ENCODE data around the gene NPHS1. TPM values are rescaled to one million over a fixed set of nuclear protein-coding genes. Genes with fewer than 3 reads are reported as not detected.

NPHS1 gene
- total and polyA plus RNA-seq, 9 of the 15 experiments (the other 6 are each of a cell fraction or from before 2014, with no cell fraction given) = 0.01 to 0.28 (median 0.14) TPM; not detected in 5

DNA sequence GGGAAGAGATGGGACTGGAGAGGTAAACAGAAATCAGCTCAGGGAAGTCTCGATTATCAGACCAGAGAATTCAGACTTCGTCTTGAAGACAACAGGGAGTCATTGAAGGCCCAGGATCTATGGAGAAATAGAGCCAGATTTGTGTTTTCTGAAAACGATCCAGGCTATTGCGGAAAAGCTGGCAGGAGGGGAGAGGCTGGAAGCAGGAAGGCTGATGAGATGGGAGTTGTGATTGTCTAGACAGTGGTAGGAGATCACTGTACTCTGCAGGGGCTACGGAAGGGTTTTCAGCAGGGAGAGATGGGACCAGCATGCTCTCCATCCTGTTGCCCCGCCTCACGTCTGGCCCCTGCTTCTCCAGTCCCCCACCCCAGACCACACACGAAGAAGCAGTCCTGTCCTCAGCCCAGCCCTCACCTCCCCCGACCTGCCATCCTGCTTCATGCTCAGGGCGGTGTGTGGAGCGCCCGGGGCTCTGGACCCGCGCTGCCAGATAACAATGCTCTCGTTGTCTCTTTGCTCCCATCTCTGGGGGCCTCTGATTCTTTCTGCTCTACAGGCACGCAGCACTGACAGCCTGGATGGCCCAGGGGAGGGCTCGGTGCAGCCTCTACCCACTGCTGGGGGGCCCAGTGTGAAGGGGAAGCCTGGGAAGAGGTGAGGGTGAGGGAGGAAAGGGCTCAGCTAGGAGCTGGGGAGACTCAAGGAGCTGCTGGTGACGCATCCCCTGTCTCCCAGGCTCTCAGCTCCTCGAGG lies 75.0 kb downstream of the NPHS1 start (continued):
- TF ChIP-seq, protein P1, sequence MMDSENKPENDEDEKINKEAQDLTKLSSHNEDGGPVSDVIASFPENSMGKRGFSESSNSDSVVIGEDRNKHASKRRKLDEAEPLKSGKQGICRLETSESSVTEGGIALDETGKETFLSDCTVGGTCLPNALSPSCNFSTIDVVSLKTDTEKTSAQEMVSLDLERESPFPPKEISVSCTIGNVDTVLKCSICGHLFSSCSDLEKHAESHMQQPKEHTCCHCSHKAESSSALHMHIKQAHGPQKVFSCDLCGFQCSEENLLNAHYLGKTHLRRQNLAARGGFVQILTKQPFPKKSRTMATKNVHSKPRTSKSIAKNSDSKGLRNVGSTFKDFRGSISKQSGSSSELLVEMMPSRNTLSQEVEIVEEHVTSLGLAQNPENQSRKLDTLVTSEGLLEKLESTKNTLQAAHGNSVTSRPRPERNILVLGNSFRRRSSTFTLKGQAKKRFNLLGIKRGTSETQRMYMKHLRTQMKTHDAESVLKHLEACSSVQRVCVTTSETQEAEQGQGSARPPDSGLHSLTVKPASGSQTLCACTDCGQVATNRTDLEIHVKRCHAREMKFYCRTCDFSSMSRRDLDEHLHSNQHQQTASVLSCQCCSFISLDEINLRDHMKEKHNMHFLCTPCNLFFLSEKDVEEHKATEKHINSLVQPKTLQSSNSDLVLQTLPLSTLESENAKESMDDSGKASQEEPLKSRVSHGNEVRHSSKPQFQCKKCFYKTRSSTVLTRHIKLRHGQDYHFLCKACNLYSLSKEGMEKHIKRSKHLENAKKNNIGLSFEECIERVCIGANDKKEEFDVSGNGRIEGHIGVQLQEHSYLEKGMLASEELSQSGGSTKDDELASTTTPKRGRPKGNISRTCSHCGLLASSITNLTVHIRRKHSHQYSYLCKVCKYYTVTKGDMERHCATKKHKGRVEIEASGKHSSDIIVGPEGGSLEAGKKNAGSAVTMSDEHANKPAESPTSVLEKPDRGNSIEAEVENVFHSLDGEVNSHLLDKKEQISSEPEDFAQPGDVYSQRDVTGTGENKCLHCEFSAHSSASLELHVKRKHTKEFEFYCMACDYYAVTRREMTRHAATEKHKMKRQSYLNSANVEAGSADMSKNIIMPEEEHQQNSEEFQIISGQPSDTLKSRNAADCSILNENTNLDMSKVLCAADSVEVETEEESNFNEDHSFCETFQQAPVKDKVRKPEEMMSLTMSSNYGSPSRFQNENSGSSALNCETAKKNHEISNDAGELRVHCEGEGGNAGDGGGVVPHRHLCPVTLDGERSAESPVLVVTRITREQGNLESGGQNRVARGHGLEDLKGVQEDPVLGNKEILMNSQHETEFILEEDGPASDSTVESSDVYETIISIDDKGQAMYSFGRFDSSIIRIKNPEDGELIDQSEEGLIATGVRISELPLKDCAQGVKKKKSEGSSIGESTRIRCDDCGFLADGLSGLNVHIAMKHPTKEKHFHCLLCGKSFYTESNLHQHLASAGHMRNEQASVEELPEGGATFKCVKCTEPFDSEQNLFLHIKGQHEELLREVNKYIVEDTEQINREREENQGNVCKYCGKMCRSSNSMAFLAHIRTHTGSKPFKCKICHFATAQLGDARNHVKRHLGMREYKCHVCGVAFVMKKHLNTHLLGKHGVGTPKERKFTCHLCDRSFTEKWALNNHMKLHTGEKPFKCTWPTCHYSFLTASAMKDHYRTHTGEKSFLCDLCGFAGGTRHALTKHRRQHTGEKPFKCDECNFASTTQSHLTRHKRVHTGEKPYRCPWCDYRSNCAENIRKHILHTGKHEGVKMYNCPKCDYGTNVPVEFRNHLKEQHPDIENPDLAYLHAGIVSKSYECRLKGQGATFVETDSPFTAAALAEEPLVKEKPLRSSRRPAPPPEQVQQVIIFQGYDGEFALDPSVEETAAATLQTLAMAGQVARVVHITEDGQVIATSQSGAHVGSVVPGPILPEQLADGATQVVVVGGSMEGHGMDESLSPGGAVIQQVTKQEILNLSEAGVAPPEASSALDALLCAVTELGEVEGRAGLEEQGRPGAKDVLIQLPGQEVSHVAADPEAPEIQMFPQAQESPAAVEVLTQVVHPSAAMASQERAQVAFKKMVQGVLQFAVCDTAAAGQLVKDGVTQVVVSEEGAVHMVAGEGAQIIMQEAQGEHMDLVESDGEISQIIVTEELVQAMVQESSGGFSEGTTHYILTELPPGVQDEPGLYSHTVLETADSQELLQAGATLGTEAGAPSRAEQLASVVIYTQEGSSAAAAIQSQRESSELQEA (IDR thresholded peaks at IDR 0.05; ENCODE audit: low read depth) = no peak
- no peak for TF ChIP-seq RBM39 (optimal IDR thresholded peaks at IDR 0.05; ENCODE audit: low read depth, low read length)
- no peak for TF ChIP-seq TEAD1 (CRISPR knock-in tag; IDR thresholded peaks at IDR 0.05)
- TF ChIP-seq SP1 (CRISPR knock-in tag; IDR thresholded peaks at IDR 0.05) = no peak

Measured in K562 (cell line).